IMR-90 (cell line): ENCODE measurements around the gene FGFRL1.

Source experiments
- CEBPB ChIP-seq: IDR thresholded peaks from 2 replicates; pipeline ENCODE4 v1.6.1; 2012; ENCODE audit warnings: low read depth, low read length, improper control_type of control experiment
- RAD21 ChIP-seq: IDR thresholded peaks from 2 replicates; pipeline ENCODE4 v1.6.1; 2012; ENCODE audit warnings: low read length, improper control_type of control experiment

DNA sequence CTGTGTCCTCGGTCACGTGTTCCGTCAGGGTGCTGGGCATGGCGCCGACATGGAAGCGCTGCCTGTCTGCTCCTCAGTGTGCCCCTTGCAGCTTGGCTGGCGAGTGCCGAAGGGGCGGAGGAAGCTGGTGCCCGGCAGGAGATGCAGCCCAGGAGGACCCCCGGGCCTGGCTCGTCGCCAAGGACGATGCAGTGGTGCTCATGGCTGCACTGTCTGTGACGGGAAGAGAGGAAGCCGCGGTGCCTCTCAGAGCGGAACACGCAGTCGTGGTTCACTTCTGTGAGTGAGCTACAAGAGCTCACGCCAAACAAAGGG lies 38.1 kb downstream of the FGFRL1 start:
- no peak for TF ChIP-seq CEBPB
- TF ChIP-seq RAD21 = no peak
